ENCODE results near the gene MAP3K14.

The MAP3K14 gene

GRCh38 chr17:45223539-45224528 is 93.0 kb downstream of the MAP3K14 start:
- no peak for DNase-seq (ENCODE audit: low read depth, low spot score)

- DNase-seq (ENCODE audit: low read depth, low spot score): no peak
Observed at GRCh38 chr17:45222996-45223538, 93.8 kb downstream of the MAP3K14 start.

GRCh38 chr17:45222289-45222995 is 94.4 kb downstream of the MAP3K14 start:
- DNase-seq (ENCODE audit: low read depth, low spot score): no peak

- no peak for DNase-seq (ENCODE audit: low read depth, low spot score)
Observed at GRCh38 chr17:45222014-45222288, 94.9 kb downstream of the MAP3K14 start.

- DNase-seq (ENCODE audit: low read depth, low spot score): no peak
Observed at GRCh38 chr17:45221081-45222013, 95.5 kb downstream of the MAP3K14 start, which contains the start of gene FMNL1. Gene FMNL1, plus strand, starts transcription at chr17:45221885. Its CDS starts 240 bp downstream, at chr17:45222125.

- DNase-seq (ENCODE audit: low read depth, low spot score): no peak
Observed at GRCh38 chr17:45220079-45220478, 96.7 kb downstream of the MAP3K14 start.

GRCh38 chr17:45218895-45219661 is 97.7 kb downstream of the MAP3K14 start:
- DNase-seq (ENCODE audit: low read depth, low spot score): no peak

Measured in iPS DF 19.7 (cell line).